Fibroblast of lung (primary cell): ENCODE measurements around the gene EIF2D. TPM values are rescaled to one million over a fixed set of nuclear protein-coding genes. Genes with fewer than 3 reads are reported as not detected.

Source experiments
- DNase-seq, 2 donors: peaks; one replicate each; pipeline versions ENCODE4 v3.0.0 to v3.0.0-alpha.2; 2010; ENCODE audit warnings: low read depth in 2 of 2
- H2AFZ ChIP-seq: 2 replicates; pipeline ENCODE4 v1.5.1; 2012; ENCODE audit warnings: low read length, control low read depth, inconsistent platforms
- H3K27ac ChIP-seq: 2 replicates; pipeline ENCODE4 v1.5.1; 2011; ENCODE audit warnings: low read length, control low read depth; ENCODE audit not compliant: insufficient read depth
- H3K27me3 ChIP-seq: 2 replicates; pipeline ENCODE4 v1.5.1; 2011; ENCODE audit warnings: mild to moderate bottlenecking, low read length; ENCODE audit not compliant: control insufficient read depth, insufficient read depth
- H3K36me3 ChIP-seq: 2 replicates; pipeline ENCODE4 v1.5.1; 2011; ENCODE audit warnings: low read length; ENCODE audit not compliant: control insufficient read depth, insufficient read depth
- H3K4me1 ChIP-seq: 2 replicates; pipeline ENCODE4 v1.5.1; 2011; ENCODE audit warnings: low read length; ENCODE audit not compliant: control insufficient read depth, insufficient read depth; ENCODE audit errors: extremely low read depth
- H3K4me2 ChIP-seq: 2 replicates; pipeline ENCODE4 v1.5.1; 2011; ENCODE audit warnings: low read length, control low read depth; ENCODE audit not compliant: insufficient read depth; ENCODE audit errors: extremely low read depth
- H3K4me3 ChIP-seq, 4 experiments: fragments of 200-600 bp in 1 of 4; sonication (generic) in 1 of 4; replicated peaks in 1 of 4; 2 replicates each; pipeline ENCODE4 v1.5.1; 2011 to 2016; ENCODE audit warnings: low read length in 4 of 4, low read depth in 3 of 4, mild to moderate bottlenecking in 3 of 4, control low read depth in 2 of 4, inconsistent platforms in 1 of 4, mixed read lengths in 1 of 4; ENCODE audit not compliant: insufficient read depth in 1 of 4; ENCODE audit errors: control extremely low read depth in 1 of 4
- H3K79me2 ChIP-seq: 2 replicates; pipeline ENCODE4 v1.5.1; 2012; ENCODE audit warnings: mild to moderate bottlenecking, low read length, inconsistent platforms; ENCODE audit not compliant: control insufficient read depth, insufficient read depth
- H3K9ac ChIP-seq: 2 replicates; pipeline ENCODE4 v1.5.1; 2011; ENCODE audit warnings: mild to moderate bottlenecking, low read length, control low read depth; ENCODE audit not compliant: insufficient read depth
- H3K9me3 ChIP-seq: 2 replicates; pipeline ENCODE4 v1.5.1; 2012; ENCODE audit warnings: low read depth, low read length; ENCODE audit not compliant: control insufficient read depth, insufficient read depth
- H4K20me1 ChIP-seq: 2 replicates; pipeline ENCODE4 v1.5.1; 2011; ENCODE audit warnings: low read length; ENCODE audit not compliant: control insufficient read depth, insufficient read depth; ENCODE audit errors: extremely low read depth
- EZH2 ChIP-seq: IDR thresholded peaks from 2 replicates; pipeline ENCODE4 v1.5.1; 2012; ENCODE audit warnings: low read length, control low read depth, mild to moderate bottlenecking; ENCODE audit errors: missing control alignments
- polyA plus RNA-seq, 2 donors: library from polyadenylated mRNA; depleted of rRNA in 1 of 2; stranded (reverse) in 1 of 2; unstranded in 1 of 2; fragments of >200 nt; gene quantifications; 2 replicates each; pipeline ENCODE4 v1.2.1, GENCODE V29; 2011 to 2012; ENCODE audit warnings: missing spikeins in 1 of 2
- total RNA-seq: library from RNA; depleted of rRNA; stranded (reverse); fragments of >200 nt; gene quantifications from 2 replicates; pipeline ENCODE4 v1.2.1, GENCODE V29; 2014
- TF ChIP-seq, protein P1 (sequence below), 2 donors: IDR thresholded peaks in 1 of 2; conservative IDR thresholded peaks in 1 of 2; 1 replicate in 1 of 2; 2 replicates in 1 of 2; pipeline ENCODE4 v1.5.1; 2011 to 2012; ENCODE audit warnings: low read length in 2 of 2, control low read depth in 1 of 2, inconsistent platforms in 1 of 2, low read depth in 1 of 2, mild to moderate bottlenecking in 1 of 2

The EIF2D gene
- total and polyA plus RNA-seq, 2 donors (not counting 1 experiment from before 2014, with no cell fraction given) = 53.0 to 59.8 TPM

DNA sequence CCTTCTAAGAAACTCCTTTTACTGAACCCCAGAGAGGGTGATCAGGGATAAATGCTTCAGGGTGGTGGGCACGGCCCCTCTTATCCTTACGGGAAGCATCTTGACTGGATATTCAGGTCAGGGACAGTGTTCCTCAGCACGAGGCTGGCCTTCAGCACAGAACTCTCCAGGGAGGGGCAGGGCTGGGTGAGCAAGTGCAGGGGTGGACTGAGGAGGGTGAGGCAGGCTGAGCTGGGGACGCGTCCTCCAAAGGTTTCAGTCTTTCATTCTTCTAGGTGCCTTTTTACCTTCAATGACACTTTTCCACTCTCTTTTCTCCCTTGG lies 52.6 kb downstream of the EIF2D start:
- Histone ChIP-seq H3K9ac (no peak overlapping the region), H2AFZ (no peak overlapping the region), H4K20me1 (no peaks in the 10 kb centered on the region), H3K9me3 (no peaks in the 10 kb centered on the region), H3K4me1 (no peaks in the 10 kb centered on the region), H3K36me3 (no peaks in the 10 kb centered on the region), H3K27me3 (peaks cover 2% of the 10 kb centered on the region), H3K4me3 (no peak overlapping the region), H3K79me2 (no peaks in the 10 kb centered on the region), H3K4me2 (no peak overlapping the region), H3K27ac (no peak overlapping the region)
- DNase-seq = no peak
- TF ChIP-seq, protein P1, sequence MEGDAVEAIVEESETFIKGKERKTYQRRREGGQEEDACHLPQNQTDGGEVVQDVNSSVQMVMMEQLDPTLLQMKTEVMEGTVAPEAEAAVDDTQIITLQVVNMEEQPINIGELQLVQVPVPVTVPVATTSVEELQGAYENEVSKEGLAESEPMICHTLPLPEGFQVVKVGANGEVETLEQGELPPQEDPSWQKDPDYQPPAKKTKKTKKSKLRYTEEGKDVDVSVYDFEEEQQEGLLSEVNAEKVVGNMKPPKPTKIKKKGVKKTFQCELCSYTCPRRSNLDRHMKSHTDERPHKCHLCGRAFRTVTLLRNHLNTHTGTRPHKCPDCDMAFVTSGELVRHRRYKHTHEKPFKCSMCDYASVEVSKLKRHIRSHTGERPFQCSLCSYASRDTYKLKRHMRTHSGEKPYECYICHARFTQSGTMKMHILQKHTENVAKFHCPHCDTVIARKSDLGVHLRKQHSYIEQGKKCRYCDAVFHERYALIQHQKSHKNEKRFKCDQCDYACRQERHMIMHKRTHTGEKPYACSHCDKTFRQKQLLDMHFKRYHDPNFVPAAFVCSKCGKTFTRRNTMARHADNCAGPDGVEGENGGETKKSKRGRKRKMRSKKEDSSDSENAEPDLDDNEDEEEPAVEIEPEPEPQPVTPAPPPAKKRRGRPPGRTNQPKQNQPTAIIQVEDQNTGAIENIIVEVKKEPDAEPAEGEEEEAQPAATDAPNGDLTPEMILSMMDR (conservative IDR thresholded peaks at IDR 0.05 in 1 of 2, IDR thresholded peaks at IDR 0.05 in 1 of 2; ENCODE audit: low read depth in 1 of 2, low read length in 2 of 2) = no peak
- no peak for TF ChIP-seq EZH2

DNA sequence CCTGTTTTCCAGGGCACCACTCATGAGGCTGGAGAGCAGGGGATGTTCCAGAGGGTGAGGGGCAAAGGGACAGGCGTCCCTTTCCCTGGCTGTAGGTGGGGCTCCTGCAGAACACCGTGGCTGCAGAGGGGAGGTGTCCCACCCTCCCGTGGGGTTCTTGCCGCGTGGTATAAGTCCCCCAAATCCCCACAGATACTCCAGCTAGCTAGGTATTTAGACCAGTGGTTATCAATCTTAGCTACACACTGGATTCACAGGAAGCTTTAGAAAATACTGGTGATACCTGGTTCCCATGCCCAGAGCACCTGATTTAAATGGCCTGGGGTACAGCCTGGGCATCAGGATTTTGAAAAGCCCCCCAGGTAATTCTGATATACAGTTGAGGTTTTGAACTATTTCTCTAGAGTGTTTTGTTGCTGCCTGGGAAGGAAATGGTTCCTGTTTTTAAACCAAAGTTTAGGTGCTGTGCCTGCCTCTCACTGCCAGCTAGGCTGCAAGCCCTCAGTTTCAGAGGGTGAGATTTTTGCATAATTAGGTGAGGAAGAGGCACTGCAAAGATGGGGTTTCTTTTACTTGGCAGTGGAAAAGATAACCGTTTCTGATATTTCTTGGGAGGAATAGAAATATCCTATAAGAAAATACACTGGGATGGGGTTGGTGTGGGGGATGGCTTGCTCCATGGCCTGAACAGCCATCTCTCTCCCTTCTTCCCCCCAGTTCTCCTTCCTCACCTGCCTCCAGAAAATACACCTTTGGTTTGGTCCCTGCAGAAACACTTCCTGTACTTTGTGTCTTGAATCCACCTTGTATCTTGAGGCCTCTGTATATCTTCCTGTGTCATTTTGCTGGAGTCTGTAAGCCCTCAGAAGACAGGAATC lies 53.2 kb downstream of the EIF2D start:
- Histone ChIP-seq H4K20me1 (peaks cover 2% of the 10 kb centered on the region), H3K36me3 (no peaks in the 10 kb centered on the region)
- TF ChIP-seq, protein P1 (conservative IDR thresholded peaks at IDR 0.05 in 1 of 2, IDR thresholded peaks at IDR 0.05 in 1 of 2; ENCODE audit: low read depth in 1 of 2, low read length in 2 of 2) = no peak
- TF ChIP-seq EZH2 = no peak

DNA sequence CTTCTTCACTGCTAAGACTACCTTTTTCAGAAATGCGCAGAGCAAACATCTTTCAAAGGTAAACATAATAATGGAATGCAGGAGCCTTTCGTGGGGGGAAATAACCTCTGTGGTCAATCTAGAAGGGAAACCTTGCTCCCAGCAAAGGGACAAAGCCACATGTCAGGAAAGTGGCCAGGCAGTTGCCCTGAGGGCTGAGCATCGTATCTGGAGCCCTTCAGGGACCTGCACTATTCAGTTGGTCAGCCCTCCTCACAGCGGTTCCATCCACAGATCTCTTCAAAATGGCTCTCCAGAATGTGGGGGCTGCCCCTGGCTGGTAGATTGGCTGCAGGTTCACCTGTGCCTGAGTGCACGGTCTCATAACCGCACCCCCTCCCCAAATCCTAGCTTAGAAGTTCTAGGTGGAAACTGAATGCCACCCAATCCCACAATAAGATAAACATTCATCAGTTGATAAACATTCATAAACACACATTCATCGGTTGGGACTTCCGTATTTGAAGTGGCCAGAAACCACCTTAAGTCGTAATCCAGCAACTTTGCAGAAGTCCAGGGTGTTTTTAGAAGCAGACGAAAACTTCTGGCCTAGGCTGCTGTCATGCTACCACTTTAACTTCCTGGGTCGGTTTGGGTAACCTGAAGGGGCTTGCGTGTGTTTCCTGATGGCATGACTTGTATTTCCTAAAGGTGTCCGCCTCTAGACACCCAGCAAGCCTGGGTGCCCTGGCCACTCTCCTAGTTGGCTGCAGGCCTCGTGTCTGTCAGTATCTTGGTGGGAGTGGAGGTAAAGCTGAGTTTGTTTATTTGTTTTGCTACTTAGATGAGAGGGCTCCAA lies 54.4 kb downstream of the EIF2D start:
- Histone ChIP-seq H4K20me1 (peaks cover 2% of the 10 kb centered on the region), H3K27ac (no peak overlapping the region), H3K79me2 (no peaks in the 10 kb centered on the region), H3K36me3 (no peaks in the 10 kb centered on the region), H3K9me3 (no peaks in the 10 kb centered on the region), H3K9ac (no peak overlapping the region), H3K4me3 (peak overlapping the region; percentile 14 to 57 (median 40)), H2AFZ (no peak overlapping the region), H3K27me3 (peaks cover 7% of the 10 kb centered on the region), H3K4me1 (no peaks in the 10 kb centered on the region), H3K4me2 (peak overlapping the region; percentile 49)
- TF ChIP-seq EZH2 = no peak
- TF ChIP-seq, protein P1 (conservative IDR thresholded peaks at IDR 0.05 in 1 of 2, IDR thresholded peaks at IDR 0.05 in 1 of 2; ENCODE audit: low read depth in 1 of 2, low read length in 2 of 2) = no peak
- no peak for DNase-seq

More for the DNA sequence above, 53.2 kb downstream of the EIF2D start:
- no peak overlapping the region for H3K4me2 ChIP-seq
- H2AFZ ChIP-seq = no peak overlapping the region
- no peak overlapping the region for H3K4me3 ChIP-seq
- H3K27me3 ChIP-seq = peaks cover 8% of the 10 kb centered on the region
- no peaks in the 10 kb centered on the region for H3K4me1 ChIP-seq
- no peak overlapping the region for H3K27ac ChIP-seq
- H3K79me2 ChIP-seq = no peaks in the 10 kb centered on the region
- no peak for DNase-seq
- H3K9me3 ChIP-seq = no peaks in the 10 kb centered on the region
- H3K9ac ChIP-seq = no peak overlapping the region
